Stimulated activated CD8-positive, alpha-beta memory T cell treated with anti-CD3 and anti-CD28 coated beads, Interleukin-7, amount 100 ng/mL, for 48 hours (primary cell): ENCODE measurements around the gene ESPL1.
"Not testable (repeated sequence)": the region's sequence is repeated elsewhere in the genome, so short reads cannot be mapped to it uniquely, and the experiment has no call there.

Source experiments
- DNase-seq, 2 donors: peaks; one replicate each; pipeline ENCODE4 v3.0.0-alpha.2; 2020; ENCODE audit warnings: low read depth in 1 of 2; ENCODE audit errors: extremely low read depth in 1 of 2

The ESPL1 gene

DNA sequence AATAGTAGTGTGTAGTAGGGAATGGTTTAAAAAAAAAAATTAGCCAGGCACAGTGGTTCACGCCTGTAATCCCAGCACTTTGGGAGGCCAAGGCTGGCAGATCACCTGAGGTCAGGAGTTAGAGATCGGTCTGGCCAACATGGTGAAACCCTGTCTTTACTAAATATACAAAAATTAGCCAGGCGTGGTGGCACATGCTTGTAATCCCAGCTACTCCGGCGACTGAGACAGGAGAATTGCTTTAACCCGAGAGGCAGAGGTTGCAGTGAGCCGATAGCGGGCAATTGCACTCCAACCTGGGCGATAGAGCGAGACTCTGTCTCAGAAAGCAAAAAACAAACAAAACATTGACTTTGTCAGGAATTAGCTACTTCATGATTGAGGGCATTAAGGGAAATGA, 29.0 kb downstream of the ESPL1 start:
- not testable (repeated sequence) for DNase-seq

GRCh38 chr12:53298164-53298563, 30.1 kb downstream of the ESPL1 start:
- no peak for DNase-seq

GRCh38 chr12:53299101-53299453, 31.0 kb downstream of the ESPL1 start:
- DNase-seq: no peak

GRCh38 chr12:53299454-53300180, 31.5 kb downstream of the ESPL1 start, which contains the start of gene MYG1:
Gene MYG1, plus strand, starts transcription at chr12:53299695. Its CDS starts 43 bp downstream, at chr12:53299738.
- peak; percentile 66 to 83 for DNase-seq

- DNase-seq: no peak
Observed at GRCh38 chr12:53300187-53300586, 32.1 kb downstream of the ESPL1 start.

DNA sequence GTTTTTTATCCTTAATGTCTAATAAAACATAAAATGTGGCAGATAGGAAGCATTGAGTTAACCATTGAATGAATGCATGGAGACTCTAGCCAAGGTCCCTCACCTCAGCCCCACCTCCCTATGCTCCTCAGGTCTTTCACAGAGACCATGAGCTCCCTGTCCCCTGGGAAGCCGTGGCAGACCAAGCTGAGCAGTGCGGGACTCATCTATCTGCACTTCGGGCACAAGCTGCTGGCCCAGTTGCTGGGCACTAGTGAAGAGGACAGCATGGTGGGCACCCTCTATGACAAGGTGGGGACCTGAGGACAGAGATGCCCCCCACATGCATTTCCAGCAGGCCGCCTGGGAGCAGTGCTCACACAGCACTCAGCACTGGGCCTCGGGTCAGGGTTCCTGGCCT, 34.8 kb downstream of the ESPL1 start:
- no peak for DNase-seq

DNA sequence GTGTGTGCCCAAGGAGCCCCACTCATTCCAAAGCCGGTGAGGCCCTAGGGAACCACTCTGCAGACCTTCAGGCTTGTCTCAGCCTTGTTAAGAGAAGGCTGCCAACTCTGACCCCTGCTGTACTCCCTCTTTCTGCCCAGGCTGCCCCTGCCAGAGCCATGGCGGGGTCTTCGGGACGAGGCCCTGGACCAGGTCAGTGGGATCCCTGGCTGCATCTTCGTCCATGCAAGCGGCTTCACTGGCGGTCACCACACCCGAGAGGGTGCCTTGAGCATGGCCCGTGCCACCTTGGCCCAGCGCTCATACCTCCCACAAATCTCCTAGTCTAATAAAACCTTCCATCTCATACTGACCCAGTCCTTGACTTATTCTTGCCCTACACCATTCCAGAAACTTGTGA, 38.7 kb downstream of the ESPL1 start:
- DNase-seq: no peak

DNA sequence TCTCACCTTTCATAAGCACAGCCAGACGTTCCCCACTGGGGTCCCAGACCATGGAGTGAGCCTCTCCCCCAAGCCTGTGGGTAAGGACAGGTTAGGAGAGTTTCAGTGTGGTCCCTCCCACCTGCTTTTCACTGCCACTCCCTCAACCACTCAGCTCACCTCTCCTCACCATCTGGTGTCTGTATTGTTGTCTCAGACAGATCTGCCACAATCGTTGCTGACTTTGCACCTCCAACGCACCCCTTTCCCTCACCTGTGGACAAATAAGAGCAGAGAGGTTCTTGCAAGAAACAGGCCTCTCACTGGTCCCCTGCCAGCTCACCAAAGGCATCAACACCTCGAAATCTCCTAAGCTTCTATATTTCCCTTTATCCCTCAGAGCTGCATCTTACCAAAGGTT, 40.2 kb downstream of the ESPL1 start:
- DNase-seq: no peak

DNA sequence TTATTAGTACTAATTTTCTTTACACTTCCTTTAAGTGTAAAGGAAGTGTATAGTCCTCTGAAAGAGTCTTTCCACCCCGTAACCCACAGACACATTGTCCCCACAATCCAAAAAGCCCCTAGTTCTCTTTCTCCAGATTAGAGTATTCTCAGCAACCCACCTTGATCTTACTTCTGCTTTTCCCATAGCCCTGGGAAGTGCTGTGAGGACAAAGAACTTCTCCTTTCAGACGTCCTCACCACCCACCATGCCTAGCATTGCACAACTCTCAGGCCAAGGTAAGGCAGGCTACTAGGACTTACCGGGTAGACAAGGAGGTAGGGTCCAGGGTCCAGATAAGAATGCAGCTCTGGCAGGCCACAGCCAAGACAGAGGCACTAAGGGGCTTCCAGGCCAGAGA, 45.9 kb downstream of the ESPL1 start:
- DNase-seq: no peak

DNA sequence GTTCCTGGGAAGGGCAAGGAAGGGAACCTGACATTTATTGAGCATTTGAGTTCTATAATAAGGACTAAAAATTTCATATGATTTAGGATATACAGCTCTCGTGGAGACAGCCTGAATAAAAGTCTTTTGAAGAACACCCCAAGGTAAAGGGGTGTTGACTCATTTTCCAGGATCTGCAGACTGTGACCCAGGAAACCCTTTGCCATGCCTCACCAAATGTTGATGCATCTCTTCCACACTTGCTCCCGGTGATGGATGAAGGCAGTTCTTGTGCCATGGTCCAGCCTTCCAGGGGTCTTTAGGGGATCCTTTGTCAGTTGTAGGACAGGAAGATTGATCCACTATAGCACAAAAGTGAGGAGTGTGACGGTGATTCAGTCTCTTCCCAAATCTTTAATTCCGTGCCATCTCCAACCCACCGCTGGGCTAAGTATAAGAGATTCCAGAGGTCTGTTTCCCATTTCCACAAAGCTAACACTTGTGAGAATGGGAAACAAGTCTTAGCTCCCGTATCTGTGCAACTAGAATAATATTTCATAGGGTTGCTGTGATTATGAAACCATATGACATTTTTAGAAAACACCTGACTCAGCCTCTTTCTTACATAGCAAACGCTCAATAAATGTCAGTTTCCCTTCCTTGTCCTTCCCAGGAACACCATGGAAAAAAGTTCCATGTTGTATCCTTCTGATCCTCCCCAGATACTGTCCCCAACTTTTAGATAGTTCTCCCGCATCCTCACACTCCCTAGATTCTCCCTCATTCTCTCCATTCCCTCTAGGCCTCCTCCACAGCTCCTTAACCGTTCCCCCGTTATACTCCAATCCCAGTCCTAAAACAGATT, 52.5 kb downstream of the ESPL1 start:
- DNase-seq: no peak

GRCh38 chr12:53324113-53324778, 56.1 kb downstream of the ESPL1 start:
- peak in 1 of 2 donors; percentile 22 for DNase-seq

DNA sequence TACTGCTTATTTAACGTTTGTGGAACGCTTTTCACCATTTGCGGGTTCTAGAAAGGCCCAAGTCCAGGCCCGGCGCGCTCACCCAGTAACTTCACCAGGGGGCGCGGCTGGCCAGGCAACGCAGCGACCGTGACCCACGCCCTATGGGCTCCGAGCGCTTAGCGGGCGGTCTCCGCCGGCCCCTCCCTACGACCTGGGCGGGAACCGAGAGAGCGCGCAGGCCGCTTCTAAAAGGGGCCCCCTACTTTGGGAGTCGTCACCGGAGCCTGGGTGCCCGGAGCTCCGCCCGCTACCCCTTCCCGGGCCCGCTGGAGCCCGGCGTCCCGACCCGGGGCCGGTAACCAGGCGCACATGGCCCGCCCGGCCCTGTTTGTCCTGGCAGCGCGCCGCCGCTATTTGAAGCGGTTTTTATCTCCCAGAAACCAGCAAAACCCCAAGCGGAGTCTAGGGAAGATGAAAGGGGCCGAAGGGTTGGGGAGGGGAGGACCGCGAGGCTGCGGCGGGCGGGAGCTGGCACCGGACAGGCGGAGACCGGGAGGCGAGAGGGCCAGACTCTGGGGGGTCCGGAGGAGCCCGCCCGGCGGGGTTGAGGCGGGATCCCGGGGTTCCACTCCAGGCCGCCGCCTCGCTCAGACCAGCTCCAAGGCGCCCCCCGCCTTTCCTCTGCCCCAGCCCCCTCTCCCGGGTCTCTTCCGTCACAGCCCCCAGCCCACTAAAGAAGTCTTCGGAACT, 56.8 kb downstream of the ESPL1 start:
- DNase-seq: peak; percentile 87 to 88

DNA sequence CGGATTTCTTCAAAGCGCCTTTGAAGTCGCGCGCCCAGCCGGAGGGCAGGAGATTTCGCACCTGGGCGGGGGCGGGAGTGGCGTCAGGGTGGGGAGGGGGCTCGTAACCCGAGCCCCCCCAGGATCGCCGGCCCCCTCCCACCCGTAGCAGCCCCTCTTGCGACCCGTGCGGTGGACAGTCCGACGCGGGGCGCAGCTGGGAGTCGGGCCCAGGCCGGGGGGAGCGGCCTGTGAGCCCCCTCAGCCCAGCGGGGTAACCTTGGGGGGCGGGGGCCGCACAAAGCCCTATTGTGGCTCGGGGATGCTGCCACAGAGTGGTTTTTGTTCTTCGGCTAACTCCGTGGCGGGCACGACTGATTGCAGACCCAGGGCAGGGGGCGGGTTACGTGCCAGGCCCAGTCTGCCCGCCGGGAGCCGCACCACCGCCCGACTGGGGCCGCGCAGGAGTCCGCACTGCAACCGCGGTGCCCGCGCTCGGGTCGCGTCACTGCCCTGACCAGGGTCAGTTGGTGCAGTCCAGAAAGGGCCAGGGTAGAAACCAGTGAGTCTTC, 57.5 kb downstream of the ESPL1 start:
- DNase-seq: no peak

- no peak for DNase-seq
Observed at GRCh38 chr12:53326460-53327185, 58.5 kb downstream of the ESPL1 start.

GRCh38 chr12:53327435-53328042, 59.4 kb downstream of the ESPL1 start:
- no peak for DNase-seq

DNA sequence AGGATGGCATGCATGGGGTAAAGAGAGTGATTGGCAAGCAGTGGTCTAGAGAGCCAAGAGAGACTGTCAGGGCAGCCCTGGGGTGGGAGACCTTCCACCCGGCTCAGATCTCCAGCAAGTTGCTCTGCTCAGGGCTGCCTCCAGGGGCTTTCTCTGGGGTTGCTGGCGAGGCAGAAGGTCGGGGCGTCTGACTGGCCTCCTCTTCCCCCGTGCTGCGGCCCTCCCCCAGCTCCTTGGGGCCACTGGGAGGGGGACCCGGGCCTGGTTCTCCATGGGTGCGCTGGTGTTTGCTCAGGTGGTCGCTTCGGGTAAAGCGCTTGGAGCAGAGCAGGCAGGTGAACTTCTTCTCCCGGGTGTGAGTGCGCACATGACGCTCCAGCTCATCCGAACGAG, 59.9 kb downstream of the ESPL1 start:
- DNase-seq: no peak

DNA sequence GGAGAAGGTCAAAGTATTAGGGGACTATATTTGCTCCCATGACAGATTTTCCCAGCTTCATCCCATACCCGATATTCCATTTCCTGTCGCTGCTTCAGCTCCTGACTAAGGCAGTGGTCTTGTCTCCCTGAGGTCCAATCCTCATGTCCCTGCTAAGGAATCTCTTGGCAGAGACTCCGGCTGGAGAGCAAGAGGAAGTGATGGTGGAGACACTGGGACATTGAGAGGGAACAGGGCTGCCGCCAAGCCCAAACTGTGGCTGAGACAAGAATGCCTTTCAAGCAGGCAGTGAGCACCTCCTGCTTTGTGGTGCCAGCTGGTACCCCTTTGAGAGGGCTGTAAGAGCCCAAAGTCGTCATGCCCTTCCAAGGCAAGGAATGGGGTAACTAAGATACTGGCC, 62.6 kb downstream of the ESPL1 start:
- no peak for DNase-seq

GRCh38 chr12:53332339-53332738, 64.2 kb downstream of the ESPL1 start:
- DNase-seq: not testable (repeated sequence)

GRCh38 chr12:53332744-53333143, 64.6 kb downstream of the ESPL1 start:
- DNase-seq: no peak

- DNase-seq: no peak
Observed at GRCh38 chr12:53333289-53333688, 65.2 kb downstream of the ESPL1 start.
